ENCODE data around the gene PTER. TPM values are rescaled to one million over a fixed set of nuclear protein-coding genes. Genes with fewer than 3 reads are reported as not detected.

Gene PTER
- polyA plus RNA-seq, 4 donors, result 14.9 to 24.4 (median 22.2) TPM

GRCh38 chr10:16466001-16466400 is 29.2 kb downstream of the PTER start:
- DNase-seq (ENCODE audit: low read depth in 4 of 4, low spot score in 2 of 4), result no peak

- DNase-seq (ENCODE audit: low read depth in 4 of 4, low spot score in 2 of 4), result no peak
Observed at GRCh38 chr10:16470747-16471146, 33.9 kb downstream of the PTER start.

- no peak for DNase-seq (ENCODE audit: low read depth in 4 of 4, low spot score in 2 of 4)
Observed at GRCh38 chr10:16472828-16473227, 36.0 kb downstream of the PTER start.

- no peak for DNase-seq (ENCODE audit: low read depth in 4 of 4, low spot score in 2 of 4)
Observed at GRCh38 chr10:16477757-16478156, 40.9 kb downstream of the PTER start.

- no peak for DNase-seq (ENCODE audit: low read depth in 4 of 4, low spot score in 2 of 4)
Observed at GRCh38 chr10:16478801-16479200, 42.0 kb downstream of the PTER start.

GRCh38 chr10:16481052-16481728 is 44.4 kb downstream of the PTER start:
- peak in 1 of 4 donors; percentile 8 for DNase-seq (ENCODE audit: low read depth in 4 of 4, low spot score in 2 of 4)

- DNase-seq (ENCODE audit: low read depth in 4 of 4, low spot score in 2 of 4), result no peak
Observed at GRCh38 chr10:16483241-16483917, 46.6 kb downstream of the PTER start.

- DNase-seq (ENCODE audit: low read depth in 4 of 4, low spot score in 2 of 4), result no peak
Observed at GRCh38 chr10:16490511-16490910, 53.7 kb downstream of the PTER start.

- DNase-seq (ENCODE audit: low read depth in 4 of 4, low spot score in 2 of 4), result no peak
Observed at GRCh38 chr10:16491933-16492332, 55.1 kb downstream of the PTER start.

- DNase-seq (ENCODE audit: low read depth in 4 of 4, low spot score in 2 of 4), result no peak
Observed at GRCh38 chr10:16493884-16494536, 57.2 kb downstream of the PTER start.

- DNase-seq (ENCODE audit: low read depth in 4 of 4, low spot score in 2 of 4), result no peak
Observed at GRCh38 chr10:16497911-16498310, 61.1 kb downstream of the PTER start.

- no peak for DNase-seq (ENCODE audit: low read depth in 4 of 4, low spot score in 2 of 4)
Observed at GRCh38 chr10:16505161-16505560, 68.4 kb downstream of the PTER start.

- DNase-seq (ENCODE audit: low read depth in 4 of 4, low spot score in 2 of 4), result no peak
Observed at GRCh38 chr10:16509996-16510395, 73.2 kb downstream of the PTER start.

- no peak for DNase-seq (ENCODE audit: low read depth in 4 of 4, low spot score in 2 of 4)
Observed at GRCh38 chr10:16510843-16511242, 74.0 kb downstream of the PTER start.

GRCh38 chr10:16518822-16519221 is 82.0 kb downstream of the PTER start:
- DNase-seq (ENCODE audit: low read depth in 4 of 4, low spot score in 2 of 4), result no peak

GRCh38 chr10:16519250-16519907 is 82.6 kb downstream of the PTER start:
- DNase-seq (ENCODE audit: low read depth in 4 of 4, low spot score in 2 of 4), result no peak

GRCh38 chr10:16519908-16520861 is 83.4 kb downstream of the PTER start:
- DNase-seq (ENCODE audit: low read depth in 4 of 4, low spot score in 2 of 4), result no peak

- no peak for DNase-seq (ENCODE audit: low read depth in 4 of 4, low spot score in 2 of 4)
Observed at GRCh38 chr10:16520900-16521299, 84.1 kb downstream of the PTER start.

- peak in 1 of 4 donors; percentile 20 for DNase-seq (ENCODE audit: low read depth in 4 of 4, low spot score in 2 of 4)
Observed at GRCh38 chr10:16521311-16522016, 84.7 kb downstream of the PTER start, which contains the start of gene C1QL3. TSS of gene C1QL3 (minus strand) at chr10:16521879. CDS start at chr10:16521065, 814 bp downstream.
